Daoy (cell line): Measurements from ENCODE around the gene SLC26A1. TPM values are rescaled to one million over a fixed set of nuclear protein-coding genes. Genes with fewer than 3 reads are reported as not detected.
"Not testable (repeated sequence)": the region's sequence is repeated elsewhere in the genome, so short reads cannot be mapped to it uniquely, and the experiment has no call there.

ENCODE experiments used
- DNase-seq: peaks from one replicate; pipeline ENCODE4 v3.0.0-alpha.2; 2015; ENCODE audit warnings: low read depth
- total RNA-seq: library from RNA; depleted of rRNA; stranded (reverse); fragments of >200 nt; shearing (Covaris generic); gene quantifications from 2 replicates; pipeline ENCODE4 v1.2.3, GENCODE V29; 2014

SLC26A1 gene
- total RNA-seq, 1 experiment from 2014 or later = 0.57 TPM

DNA sequence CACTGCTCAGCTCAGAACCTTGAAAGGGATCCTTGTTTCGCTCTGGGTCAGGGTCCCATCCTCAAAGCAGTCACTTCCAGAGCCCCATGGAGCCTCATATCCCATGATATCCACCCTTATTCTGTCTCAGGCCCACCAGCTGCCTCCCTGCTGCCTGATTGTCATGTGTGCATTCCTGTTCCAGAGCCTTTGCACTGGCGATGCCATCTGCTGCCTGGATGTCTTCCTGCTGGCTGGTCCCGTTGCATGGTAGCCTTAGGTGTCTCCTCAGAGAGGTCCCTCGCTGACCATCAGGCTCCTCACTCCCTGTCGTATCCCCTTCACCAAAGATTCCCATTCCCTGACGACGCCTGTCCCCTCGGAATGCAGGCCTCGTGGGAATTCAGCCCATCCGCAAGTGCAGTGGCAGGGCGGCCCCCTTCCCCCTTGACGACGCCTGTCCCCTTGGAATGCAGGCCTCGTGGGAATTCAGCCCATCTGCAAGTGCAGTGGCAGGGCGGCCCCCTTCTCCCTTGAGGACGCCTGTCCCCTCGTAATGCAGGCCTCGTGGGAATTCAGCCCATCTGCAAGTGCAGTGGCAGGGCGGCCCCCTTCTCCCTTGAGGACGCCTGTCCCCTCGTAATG is 6.1 kb upstream of the SLC26A1 start:
- DNase-seq = not testable (repeated sequence)

DNA sequence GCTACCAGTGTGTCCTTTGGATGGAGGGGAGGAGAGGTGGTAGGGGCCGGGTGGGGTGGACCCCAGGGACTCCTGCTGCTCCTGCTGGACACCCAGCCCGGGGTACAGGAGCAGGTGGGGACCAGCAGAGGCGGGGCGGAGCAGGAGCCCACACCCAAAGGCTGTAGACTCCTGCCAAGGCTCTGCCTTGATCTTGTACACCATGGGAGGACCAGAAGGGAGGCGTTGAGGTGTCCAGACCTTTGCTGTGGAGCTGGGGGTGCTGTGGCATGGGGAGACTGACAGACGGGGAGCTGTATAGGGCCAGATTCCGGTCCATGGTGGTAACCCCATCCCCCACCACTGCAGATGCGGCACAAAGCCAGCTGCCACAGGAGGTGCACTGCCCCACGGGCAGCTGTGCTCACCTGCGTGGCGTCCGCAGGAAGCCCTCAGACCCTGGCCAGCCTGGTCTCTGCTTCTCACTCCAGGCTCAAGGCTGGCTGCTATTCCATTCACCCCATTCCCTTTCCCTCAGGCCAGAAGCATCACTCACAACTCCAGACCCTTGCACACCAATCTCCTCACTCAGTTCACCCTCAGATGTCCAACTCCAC is 5.0 kb upstream of the SLC26A1 start:
- DNase-seq = no peak

DNA sequence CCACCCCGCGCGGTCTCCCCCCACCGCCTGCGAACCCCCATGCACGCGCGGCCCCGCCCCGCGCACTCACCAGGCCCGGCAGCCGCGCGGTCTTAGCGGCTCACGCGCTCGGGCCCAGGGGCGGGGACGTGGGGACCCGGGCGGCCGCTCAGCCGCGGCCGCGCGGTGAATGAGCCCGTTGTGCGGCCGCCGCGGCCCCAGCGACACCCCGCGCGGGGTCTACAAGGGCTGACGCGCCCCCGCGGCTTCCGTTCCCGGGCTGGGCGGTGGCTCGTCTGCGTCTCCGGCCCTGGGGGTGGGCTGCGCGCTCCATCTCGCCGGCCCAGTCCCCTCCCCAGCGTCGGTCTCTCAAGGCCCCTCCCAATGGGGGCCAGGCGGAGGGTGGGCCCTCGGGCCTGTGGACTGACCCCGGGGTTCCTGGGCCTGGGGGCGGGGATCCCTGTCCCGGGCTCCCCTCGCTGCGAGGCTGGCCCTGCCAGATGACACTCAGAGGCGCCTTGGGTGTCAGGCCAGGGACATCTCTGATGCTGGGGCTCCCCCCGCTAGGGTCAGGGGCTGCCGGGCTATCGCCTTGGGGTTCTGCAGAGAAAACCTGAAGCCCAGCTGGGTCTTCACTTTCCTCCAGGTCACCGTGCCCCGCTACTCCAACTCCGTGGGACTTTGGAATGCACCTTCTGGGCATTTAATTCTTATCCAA is 4.3 kb upstream of the SLC26A1 start:
- DNase-seq = no peak

DNA sequence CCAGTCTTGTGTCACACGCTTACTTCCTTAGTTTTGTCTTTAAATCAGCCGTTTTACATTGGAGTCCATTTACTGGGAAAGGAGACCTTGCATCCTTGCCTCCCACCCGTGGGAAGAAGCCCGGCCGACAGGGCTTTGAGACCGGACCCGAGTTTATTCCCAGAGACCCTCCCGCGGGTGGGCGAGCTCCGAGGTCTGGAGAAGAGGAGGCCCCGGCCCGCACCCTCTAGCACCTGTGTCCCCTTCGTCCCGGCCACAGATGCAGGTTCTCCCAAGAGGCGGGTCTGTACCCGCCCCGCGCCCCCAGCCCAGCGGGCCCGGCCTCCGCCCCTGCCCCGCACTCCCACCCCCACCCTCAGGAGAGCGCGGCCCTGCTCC is 3.8 kb upstream of the SLC26A1 start:
- no peak for DNase-seq

DNA sequence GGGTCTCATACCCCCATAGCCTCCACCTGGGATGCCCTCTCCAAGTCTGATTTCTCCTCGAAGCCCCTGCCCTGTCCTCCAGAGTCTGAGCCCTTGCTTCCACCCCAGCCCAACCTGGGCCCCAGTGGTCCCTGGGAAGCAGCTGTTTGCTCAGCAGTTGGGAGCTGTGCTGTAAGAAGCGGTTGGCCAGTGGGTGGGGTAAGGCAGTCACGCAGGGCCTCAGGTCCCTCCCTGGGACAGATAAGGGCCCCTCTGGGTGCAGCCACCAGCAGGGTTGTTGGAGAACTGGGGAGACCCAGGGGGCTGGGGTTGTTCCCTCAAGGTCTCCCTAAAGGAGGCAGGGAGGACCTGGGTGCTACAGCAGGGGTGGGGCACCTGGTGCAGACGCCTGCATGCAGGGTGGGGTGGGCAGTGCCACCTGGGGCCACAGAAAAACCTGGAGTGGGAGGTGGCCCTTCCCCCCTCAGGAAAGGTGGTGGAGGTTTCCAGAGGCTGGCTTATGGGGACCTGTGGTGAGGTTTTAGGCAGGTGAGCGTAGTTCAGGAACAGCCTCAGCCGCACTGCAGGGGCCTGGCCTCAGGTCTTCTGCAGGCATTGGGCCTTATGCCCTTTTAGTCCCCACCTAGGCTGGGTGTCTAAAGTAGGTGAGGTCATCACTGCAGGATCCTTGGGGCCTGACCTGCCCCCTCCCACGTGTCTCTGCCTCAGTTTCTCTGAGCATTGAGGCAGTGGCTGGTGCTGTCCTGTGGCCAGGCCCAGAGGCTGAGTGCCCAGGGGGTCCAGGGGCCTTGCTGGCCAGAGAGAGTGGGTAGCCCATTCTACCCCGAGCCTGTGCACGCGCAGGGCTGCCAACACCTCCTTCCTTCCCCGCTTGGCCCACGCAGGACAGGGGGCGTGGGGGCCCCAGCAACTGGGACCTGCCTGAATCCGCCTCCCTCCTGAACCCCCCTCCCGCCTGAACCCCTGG is 3.1 kb upstream of the SLC26A1 start:
- no peak for DNase-seq

DNA sequence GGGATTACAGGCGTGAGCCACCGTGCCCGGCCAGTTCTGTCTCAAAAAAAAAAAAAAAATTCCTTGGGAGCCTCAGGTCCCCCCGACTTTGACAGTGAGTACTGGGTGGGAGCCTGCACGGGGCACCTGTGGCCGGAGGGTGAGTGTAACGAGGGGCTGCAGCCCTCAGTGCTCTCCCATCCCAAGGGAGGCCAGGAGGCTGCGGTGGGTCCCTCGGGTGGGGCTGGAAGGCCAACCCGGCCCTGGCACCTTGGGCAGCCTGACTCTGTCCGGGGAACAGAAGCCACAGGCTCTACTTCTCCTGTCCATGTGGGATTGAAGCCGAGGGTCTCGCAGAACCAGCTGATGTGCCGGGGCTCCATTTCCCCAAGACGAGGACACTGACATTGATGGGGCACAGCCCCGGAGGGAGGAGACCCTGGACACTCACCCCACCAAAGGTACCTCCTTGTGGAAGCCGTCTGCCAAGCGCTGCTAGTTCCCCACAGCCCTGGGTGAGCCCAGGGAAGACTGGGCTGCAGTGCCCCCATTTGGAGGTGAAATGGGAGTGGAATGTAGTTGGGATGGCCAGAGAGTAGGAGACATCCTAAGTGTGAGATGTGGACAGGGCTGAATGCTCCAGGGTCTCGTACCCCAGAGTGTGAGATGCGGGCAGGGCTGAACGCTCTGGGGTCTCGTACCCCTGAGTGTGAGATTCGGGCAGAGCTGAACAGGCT is 2.3 kb upstream of the SLC26A1 start:
- DNase-seq = no peak

DNA sequence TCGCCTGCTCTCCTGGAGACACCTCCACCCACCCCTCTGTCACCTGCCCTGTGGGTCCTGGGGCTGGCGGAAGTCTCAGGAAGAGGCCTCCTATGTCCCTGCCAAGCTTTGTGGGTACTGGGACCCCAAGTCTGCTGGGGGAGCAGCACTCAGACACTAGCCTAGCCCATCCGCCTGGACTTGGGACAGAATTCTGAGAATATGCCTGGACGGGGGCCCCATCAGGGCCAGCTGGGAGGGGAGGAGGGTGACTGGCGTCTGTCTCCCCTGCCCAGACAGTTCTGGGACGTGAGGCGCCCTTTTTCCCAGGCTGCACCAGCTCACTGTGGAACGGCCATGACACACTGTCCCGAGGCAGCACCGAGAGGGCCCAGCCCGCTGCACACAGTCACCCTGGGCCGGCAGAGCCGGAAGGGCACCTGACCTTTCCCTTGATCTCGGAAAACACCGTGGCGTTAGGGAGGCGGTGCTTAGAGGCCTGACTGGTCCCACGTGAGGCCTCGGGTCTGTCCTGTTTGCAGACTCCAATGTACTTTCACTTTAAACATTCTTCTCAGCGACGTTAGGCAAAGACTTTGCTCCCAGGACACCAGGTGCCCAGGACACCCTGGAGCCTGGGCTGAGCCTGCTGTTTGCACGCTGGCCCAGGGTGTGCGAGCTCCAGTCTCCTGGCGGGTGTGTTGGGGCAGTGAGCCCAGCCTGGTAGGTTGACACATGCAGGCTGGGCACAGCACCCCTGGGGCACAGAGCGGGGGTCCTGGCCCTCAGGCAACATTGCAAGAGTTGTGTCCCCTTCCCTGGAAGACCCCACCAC is 700 bp downstream of the SLC26A1 start:
- no peak for DNase-seq

DNA sequence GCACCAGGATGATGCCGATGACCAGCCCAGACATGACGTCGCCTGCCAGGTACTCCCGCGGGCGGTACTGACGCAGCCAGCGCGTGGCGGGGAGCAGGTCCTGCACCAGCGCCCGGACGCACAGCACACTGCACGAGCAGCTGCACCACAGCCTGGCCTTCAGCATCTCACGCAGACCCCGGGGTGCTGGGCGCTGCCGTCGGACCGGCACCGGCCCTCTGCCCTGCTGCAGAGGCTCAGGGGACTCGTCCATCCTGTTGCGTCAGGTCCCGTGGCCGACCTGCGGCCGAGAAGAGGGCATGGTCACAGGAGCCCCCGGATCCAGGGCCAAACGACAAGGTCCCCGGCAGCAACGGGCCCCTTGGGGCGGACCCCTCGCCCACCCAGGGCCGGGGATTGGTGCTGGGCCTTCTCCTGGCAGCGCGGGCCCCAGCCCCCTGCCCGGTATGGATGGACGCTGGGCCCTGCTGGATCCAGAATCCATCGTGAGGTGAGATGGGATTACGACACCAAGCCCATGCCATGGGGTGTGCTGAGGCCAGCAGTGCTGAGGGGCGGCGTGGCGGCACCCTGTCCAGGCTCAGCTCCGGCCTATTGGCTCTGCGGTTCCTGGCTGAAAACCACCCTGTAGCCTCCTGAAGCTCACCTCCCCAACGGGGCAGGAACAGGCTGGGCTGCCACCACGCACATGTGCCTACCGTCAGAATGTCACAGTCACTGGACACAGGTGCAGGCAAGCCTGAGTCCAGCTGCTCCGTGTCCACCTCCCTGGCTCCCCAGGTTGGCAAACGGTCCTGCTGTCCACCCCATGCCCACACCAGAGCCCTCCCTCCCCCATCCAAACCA is 1.5 kb downstream of the SLC26A1 start:
- DNase-seq = no peak

DNA sequence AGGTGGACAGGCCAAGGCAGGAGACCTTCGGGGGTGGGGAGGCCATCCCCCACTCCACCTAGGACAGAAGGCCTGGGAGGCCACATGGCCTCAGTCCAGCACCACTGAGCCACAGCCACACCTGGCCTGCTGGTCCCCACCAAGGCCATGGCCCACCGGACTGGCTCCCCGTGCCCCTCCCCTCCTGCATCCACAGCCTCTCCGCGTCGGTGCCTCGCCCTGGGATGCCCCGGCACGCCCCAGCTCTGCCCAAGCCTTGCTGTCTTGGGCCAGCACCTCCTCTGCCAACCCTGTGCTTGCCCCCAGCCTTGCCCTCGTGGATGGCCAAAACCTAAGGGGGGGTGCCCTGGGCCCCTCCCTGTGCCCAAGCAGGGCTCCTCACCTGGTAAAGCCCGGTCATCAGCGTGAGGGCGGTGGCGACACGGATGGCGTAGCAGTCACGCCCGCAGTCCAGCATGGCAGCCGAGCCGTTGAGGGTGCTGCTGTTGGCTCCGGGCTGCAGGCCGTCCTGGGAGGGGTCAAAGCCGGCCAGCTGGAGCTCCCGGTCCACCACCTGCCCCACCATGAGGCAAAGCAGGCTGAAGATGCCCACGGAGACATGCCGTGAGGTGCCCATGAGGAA is 2.3 kb downstream of the SLC26A1 start:
- DNase-seq = no peak

DNA sequence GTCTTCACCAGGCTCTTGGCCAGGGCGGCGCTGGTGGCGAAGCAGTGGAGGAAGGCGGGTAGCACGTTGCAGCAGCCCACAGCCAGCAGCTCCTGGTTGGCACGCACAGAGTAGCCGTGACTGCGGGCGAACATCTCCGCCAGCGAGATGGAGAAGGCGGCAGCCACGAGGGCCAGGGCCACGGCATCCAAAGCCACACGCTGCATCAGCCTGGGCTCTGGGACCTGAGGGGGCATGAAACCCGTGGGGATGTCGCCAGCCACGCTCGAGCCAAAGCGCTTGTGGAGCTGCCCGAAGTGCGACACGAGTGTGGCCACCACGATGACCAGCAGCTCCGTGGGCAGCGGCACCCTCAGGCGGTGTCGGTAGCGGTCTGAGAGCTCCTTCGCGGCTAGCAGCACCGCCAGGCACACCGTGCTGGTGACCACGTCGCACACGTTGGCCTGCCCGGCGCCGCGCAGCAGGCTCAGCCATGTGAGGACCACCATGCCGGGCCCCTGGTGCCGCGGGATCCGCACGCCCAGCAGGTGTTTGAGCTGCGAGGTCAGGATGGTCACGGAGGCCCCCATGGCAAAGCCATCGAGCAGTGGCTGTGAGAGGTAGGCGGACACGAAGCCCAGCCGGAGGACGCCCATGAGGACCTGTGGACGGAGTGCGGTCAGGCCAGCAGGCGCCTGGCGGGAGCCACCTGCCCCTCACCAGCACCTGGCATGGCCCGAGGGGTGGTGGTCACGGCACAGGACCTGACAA is 3.3 kb downstream of the SLC26A1 start:
- no peak for DNase-seq

DNA sequence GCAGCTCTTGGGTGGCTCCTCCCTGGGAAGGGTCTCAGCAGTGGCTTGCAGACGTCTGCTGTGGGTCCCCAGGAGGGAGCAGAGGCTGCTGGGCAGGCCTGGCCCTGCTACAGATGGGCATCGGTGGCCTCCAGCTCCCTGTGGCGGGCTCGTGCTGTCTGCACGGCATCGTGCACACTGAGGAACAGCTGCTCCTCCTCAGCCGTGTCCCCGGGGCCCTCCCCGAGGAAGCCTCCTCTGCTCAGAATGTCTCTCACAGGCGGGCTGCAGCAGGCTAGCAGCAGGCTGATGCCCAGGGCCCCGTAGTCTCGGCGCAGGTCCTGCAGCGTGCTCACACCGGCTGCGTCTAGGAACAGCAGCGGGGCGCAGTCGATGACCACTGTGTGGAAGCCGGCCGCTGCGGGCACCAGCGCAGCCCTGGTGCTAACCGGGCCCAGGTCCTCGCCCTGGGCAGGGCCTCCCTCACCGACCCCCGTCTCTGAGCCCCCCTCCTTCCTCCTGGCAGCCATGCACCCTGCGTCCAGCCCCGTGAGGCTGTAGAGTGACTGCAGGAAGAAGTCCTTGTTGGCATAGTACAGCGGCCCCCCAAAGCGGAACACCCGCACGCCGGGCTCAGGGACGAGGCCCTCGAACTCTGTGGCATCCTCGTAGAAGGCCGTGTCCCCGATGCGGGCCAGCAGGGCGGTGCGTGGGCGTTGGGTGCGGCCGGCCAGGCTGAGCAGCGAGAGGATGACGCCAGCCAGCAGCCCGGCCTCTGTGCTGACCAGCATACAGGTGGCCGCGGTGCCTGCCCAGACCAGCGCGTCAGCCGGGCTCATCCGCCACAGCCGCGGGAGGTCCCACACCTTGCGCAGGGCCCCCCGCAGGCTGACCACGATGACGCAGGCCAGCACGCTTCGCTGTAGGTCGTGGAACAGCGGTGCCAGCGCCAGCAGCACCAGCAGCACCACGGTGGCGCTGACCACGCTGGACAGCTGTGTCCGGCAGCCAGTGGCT is 4.2 kb downstream of the SLC26A1 start:
- DNase-seq = no peak

DNA sequence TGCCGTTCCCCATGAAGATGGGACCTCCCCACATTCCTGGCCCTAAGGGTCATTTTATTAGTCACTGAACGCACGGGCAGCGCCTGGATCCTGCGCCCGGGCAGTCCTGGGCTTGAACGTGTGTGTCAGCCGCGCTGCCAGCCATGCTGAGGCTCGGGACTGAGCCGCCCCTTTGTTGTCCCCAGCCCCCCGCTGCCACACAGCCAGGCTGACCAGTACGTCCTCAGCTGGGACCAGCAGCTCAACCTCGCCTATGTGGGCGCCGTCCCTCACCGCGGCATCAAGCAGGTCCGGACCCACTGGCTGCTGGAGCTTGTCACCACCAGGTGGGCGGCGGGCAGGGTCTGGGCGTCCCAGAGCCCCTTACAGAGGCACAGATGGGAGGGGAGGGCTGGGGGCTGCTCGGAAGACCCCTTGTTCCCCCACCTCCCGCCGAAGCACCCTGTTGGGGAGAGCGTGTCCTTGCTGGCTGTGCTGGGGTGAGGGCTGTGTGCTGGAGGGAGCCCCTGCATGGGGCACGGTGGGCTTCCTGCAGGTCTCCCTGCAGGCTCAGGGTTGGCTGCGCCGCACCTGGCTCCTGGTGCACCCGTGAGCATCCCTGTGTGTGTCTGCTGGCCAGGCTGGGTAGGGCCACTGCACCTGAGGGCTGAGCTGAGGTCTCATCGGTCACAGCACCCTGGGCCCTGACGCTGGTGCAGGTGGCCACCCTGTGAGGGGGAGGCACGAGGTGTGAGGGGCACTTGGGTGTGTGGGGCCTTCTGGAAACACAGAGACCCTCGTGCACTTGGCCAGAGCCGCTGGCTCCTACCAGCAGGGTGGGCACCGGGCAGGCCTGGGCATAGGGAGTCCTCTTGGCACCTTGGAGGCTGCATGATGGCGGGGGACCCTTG is 5.3 kb downstream of the SLC26A1 start:
- peak; percentile 76 for DNase-seq

DNA sequence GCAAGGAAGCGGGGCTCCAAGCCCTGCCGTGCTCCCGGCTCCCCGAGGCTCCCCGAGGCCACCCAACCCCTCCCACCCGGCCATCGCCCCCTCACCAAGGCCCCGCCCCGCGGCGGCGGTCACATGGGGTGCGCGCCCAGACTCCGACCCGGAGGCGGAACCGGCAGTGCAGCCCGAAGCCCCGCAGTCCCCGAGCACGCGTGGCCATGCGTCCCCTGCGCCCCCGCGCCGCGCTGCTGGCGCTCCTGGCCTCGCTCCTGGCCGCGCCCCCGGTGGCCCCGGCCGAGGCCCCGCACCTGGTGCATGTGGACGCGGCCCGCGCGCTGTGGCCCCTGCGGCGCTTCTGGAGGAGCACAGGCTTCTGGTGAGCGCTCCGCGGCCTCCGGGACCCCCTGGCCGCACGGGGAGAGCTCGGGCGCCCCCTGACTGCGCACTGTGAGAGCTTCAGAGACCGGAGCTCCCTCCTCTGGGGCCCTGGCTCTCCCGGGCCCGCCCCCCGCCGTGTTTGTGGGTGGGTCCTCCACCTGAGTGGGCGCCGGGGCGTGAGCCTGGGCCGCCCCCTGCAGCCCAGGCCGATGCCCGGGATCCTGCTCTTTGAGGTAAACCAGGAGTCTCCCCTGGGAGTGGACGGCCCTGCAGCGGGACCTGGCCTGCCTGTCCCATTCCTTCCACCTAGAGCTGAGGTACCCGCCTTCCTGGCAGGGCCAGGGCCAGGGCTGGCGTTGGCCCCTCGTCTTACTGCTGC is 6.2 kb downstream of the SLC26A1 start, which contains the start of gene IDUA:
IDUA (plus strand) TSS at position 166 of the 745 bp plus-strand sequence; CDS start at position 207, 41 bp downstream.
- peak; percentile 87 for DNase-seq

DNA sequence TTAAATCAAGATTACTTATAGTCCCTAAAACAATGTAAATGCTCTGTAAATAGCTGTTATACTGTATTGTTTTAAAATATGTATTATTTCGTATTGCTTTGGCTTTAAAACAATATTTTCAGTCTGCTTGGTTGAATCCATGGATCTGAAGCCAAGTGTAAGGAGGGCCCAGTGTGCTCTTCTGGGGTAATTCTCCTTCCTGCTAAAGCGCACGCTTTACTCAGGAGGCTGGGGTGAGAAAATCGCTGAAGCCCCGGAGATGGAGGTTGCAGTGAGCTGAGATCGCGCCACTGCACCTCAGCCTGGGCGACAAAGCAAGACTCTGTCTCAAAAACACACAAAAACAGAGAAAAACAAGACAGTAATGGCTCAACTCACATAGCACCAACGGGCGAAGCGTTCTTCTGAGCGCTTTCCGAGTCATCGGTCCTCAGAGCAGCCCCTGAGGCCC is 6.8 kb downstream of the SLC26A1 start:
- no peak for DNase-seq

DNA sequence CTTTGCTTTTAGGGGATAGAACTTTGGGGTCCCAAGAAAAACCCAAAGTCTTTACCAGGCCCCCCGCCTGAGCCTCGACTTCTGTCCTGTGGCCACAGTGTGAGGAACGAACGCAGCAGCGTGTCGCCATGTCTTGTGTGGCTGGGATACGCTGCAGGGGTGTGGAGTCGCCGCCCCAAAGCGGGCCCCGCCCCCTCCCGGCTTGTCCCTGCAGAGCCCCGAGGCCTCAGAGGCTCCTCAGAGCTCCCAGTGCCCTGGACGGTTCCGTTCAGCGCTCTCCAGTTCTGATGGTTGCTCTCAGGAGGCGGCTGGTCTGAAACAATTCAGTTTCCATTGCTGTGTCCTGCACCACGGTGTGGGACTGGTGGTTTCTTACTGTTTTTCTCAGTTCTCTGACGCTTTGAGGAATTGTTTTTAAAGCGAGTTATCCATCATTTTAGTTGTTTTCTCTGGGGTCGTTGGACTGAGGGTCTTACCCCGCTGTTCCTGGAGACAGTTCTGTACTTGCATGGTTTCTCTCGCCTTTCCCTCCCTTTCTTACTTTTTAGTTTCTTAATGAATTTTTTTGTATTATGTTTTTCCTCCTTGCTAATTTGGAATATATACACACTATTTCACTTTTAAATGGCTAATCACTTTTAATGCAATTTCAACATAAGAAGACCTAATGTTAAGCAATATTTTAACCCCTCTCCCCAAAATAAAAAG is 7.9 kb downstream of the SLC26A1 start:
- no peak for DNase-seq
